Activated CD4-positive, alpha-beta T cell treated with anti-CD3 and anti-CD28 coated beads, Interleukin-2, amount 10 ng/mL, durations not matched to agents 24 days and 14 days (primary cell): ENCODE data around the gene LRRC36. TPM values are rescaled to one million over a fixed set of nuclear protein-coding genes. Genes with fewer than 3 reads are reported as not detected.

Experiments used
- DNase-seq: peaks from one replicate; pipeline ENCODE4 v3.0.0; 2022
- H3K27ac Mint-ChIP-seq: one replicate; pipeline ENCODE4 v1.8.0; 2022; ENCODE audit warnings: mild to moderate bottlenecking, mixed read lengths
- H3K27me3 Mint-ChIP-seq: one replicate; pipeline ENCODE4 v1.8.0; 2022; ENCODE audit warnings: mixed read lengths
- H3K36me3 Mint-ChIP-seq: one replicate; pipeline ENCODE4 v1.8.0; 2022; ENCODE audit warnings: low read depth, mild to moderate bottlenecking, mixed read lengths
- H3K4me1 Mint-ChIP-seq: one replicate; pipeline ENCODE4 v1.8.0; 2021; ENCODE audit warnings: mixed read lengths
- H3K4me3 Mint-ChIP-seq: one replicate; pipeline ENCODE4 v1.8.0; 2022; ENCODE audit warnings: mild to moderate bottlenecking, moderate library complexity, mixed read lengths
- H3K9me3 Mint-ChIP-seq: one replicate; pipeline ENCODE4 v1.8.0; 2021; ENCODE audit warnings: mixed read lengths
- intact Hi-C: fragments of 100-400 bp; cut with micrococcal nuclease; formaldehyde crosslinking; loops from one replicate; pipeline ENCODE4 v1.15.1; 2023
- total RNA-seq: library from RNA; stranded (reverse); gene quantifications from 2 replicates; pipeline ENCODE4 v1.2.3, GENCODE V29; 2022

The LRRC36 gene
- total RNA-seq, 1 donor from 2014 or later, result 0.23 TPM

GRCh38 chr16:67399749-67400704 lies 73.4 kb downstream of the LRRC36 start:
- DNase-seq, result no peak
- no peaks in the 10 kb centered on the region for H3K36me3 Mint-ChIP-seq
- peaks cover 15% of the 10 kb centered on the region for H3K27me3 Mint-ChIP-seq
- no peaks in the 10 kb centered on the region for H3K4me1 Mint-ChIP-seq
- no peaks in the 10 kb centered on the region for H3K9me3 Mint-ChIP-seq
- H3K4me3 Mint-ChIP-seq, result no peak overlapping the region
- intact Hi-C loops, result loop anchor here (1.0 to 10.0 kb wide), 3 partner anchors 55 to 140 kb away; partner anchors contain the start of gene PLEKHG4
- no peak overlapping the region for H3K27ac Mint-ChIP-seq

GRCh38 chr16:67400901-67401300 lies 74.3 kb downstream of the LRRC36 start:
- Mint-ChIP-seq H3K27me3 (peaks cover 7% of the 10 kb centered on the region), H3K4me3 (no peak overlapping the region), H3K4me1 (no peaks in the 10 kb centered on the region), H3K36me3 (no peaks in the 10 kb centered on the region), H3K27ac (no peak overlapping the region), H3K9me3 (no peaks in the 10 kb centered on the region)
- intact Hi-C loops, result no loop called here
- no peak for DNase-seq

- no peaks in the 10 kb centered on the region for H3K4me1 Mint-ChIP-seq
- intact Hi-C loops, result no loop called here
- no peak overlapping the region for H3K27ac Mint-ChIP-seq
- no peak for DNase-seq
- no peaks in the 10 kb centered on the region for H3K36me3 Mint-ChIP-seq
- H3K9me3 Mint-ChIP-seq, result no peaks in the 10 kb centered on the region
- no peak overlapping the region for H3K4me3 Mint-ChIP-seq
- H3K27me3 Mint-ChIP-seq, result peaks cover 7% of the 10 kb centered on the region
Observed at GRCh38 chr16:67403976-67404555, 77.5 kb downstream of the LRRC36 start.

- intact Hi-C loops, result no loop called here
- Mint-ChIP-seq H3K27ac (no peak overlapping the region), H3K9me3 (no peaks in the 10 kb centered on the region), H3K27me3 (peaks cover 7% of the 10 kb centered on the region), H3K4me1 (no peaks in the 10 kb centered on the region), H3K36me3 (no peaks in the 10 kb centered on the region), H3K4me3 (no peak overlapping the region)
- no peak for DNase-seq
Observed at GRCh38 chr16:67404740-67405226, 78.2 kb downstream of the LRRC36 start.

GRCh38 chr16:67405336-67405735 lies 78.7 kb downstream of the LRRC36 start:
- Mint-ChIP-seq H3K27ac (no peak overlapping the region), H3K4me3 (no peak overlapping the region), H3K9me3 (no peaks in the 10 kb centered on the region), H3K4me1 (no peaks in the 10 kb centered on the region), H3K27me3 (peaks cover 7% of the 10 kb centered on the region), H3K36me3 (no peaks in the 10 kb centered on the region)
- no peak for DNase-seq
- intact Hi-C loops, result no loop called here

GRCh38 chr16:67406111-67406971 lies 79.7 kb downstream of the LRRC36 start:
- no peak for DNase-seq
- intact Hi-C loops, result no loop called here
- Mint-ChIP-seq H3K4me1 (no peaks in the 10 kb centered on the region), H3K27ac (no peak overlapping the region), H3K36me3 (no peaks in the 10 kb centered on the region), H3K4me3 (no peak overlapping the region), H3K27me3 (peaks cover 5% of the 10 kb centered on the region), H3K9me3 (no peaks in the 10 kb centered on the region)

GRCh38 chr16:67407176-67407787 lies 80.7 kb downstream of the LRRC36 start:
- no peak overlapping the region for H3K4me3 Mint-ChIP-seq
- DNase-seq, result no peak
- intact Hi-C loops, result no loop called here
- H3K4me1 Mint-ChIP-seq, result no peaks in the 10 kb centered on the region
- peaks cover 3% of the 10 kb centered on the region for H3K27me3 Mint-ChIP-seq
- H3K27ac Mint-ChIP-seq, result no peak overlapping the region
- H3K9me3 Mint-ChIP-seq, result no peaks in the 10 kb centered on the region
- no peaks in the 10 kb centered on the region for H3K36me3 Mint-ChIP-seq

GRCh38 chr16:67407788-67408452 lies 81.3 kb downstream of the LRRC36 start:
- H3K36me3 Mint-ChIP-seq, result no peaks in the 10 kb centered on the region
- no peak overlapping the region for H3K27ac Mint-ChIP-seq
- peaks cover 3% of the 10 kb centered on the region for H3K27me3 Mint-ChIP-seq
- no peaks in the 10 kb centered on the region for H3K4me1 Mint-ChIP-seq
- H3K9me3 Mint-ChIP-seq, result no peaks in the 10 kb centered on the region
- intact Hi-C loops, result no loop called here
- no peak overlapping the region for H3K4me3 Mint-ChIP-seq
- DNase-seq, result no peak

GRCh38 chr16:67409631-67410030 lies 83.0 kb downstream of the LRRC36 start:
- Mint-ChIP-seq H3K36me3 (no peaks in the 10 kb centered on the region), H3K9me3 (no peaks in the 10 kb centered on the region), H3K27me3 (peaks cover 11% of the 10 kb centered on the region), H3K4me1 (peaks cover 2% of the 10 kb centered on the region), H3K4me3 (no peak overlapping the region), H3K27ac (no peak overlapping the region)
- no peak for DNase-seq
- intact Hi-C loops, result no loop called here

- peaks cover 15% of the 10 kb centered on the region for H3K27me3 Mint-ChIP-seq
- intact Hi-C loops, result no loop called here
Observed at GRCh38 chr16:67411339-67411738, 84.7 kb downstream of the LRRC36 start.

GRCh38 chr16:67412294-67412693 lies 85.7 kb downstream of the LRRC36 start:
- H3K27ac Mint-ChIP-seq, result no peak overlapping the region
- no peaks in the 10 kb centered on the region for H3K9me3 Mint-ChIP-seq
- DNase-seq, result no peak
- intact Hi-C loops, result no loop called here
- H3K4me3 Mint-ChIP-seq, result no peak overlapping the region
- H3K36me3 Mint-ChIP-seq, result no peaks in the 10 kb centered on the region
- H3K27me3 Mint-ChIP-seq, result peaks cover 22% of the 10 kb centered on the region
- H3K4me1 Mint-ChIP-seq, result peaks cover 10% of the 10 kb centered on the region

More at GRCh38 chr16:67411339-67411738, 84.7 kb downstream of the LRRC36 start:
- Mint-ChIP-seq H3K9me3 (no peaks in the 10 kb centered on the region), H3K27ac (no peak overlapping the region), H3K4me1 (peaks cover 6% of the 10 kb centered on the region), H3K36me3 (no peaks in the 10 kb centered on the region), H3K4me3 (no peak overlapping the region)
- no peak for DNase-seq

GRCh38 chr16:67413978-67414911 lies 87.6 kb downstream of the LRRC36 start:
- H3K4me1 Mint-ChIP-seq, result peaks cover 10% of the 10 kb centered on the region
- H3K27me3 Mint-ChIP-seq, result peaks cover 31% of the 10 kb centered on the region
- DNase-seq, result no peak
- H3K36me3 Mint-ChIP-seq, result no peaks in the 10 kb centered on the region
- no peaks in the 10 kb centered on the region for H3K9me3 Mint-ChIP-seq
- no peak overlapping the region for H3K27ac Mint-ChIP-seq
- intact Hi-C loops, result no loop called here
- no peak overlapping the region for H3K4me3 Mint-ChIP-seq
